ENCODE data around the gene WTAP.

- no peak for TF ChIP-seq FOXM1 (IDR thresholded peaks at IDR 0.05; ENCODE audit: borderline replicate concordance, low read depth)
- no peak for TF ChIP-seq TAF1 (IDR thresholded peaks at IDR 0.05; ENCODE audit: low read depth)
- no peak for TF ChIP-seq REST (IDR thresholded peaks at IDR 0.05; ENCODE audit: low read depth)
- TF ChIP-seq MAX (IDR thresholded peaks at IDR 0.05) = no peak
- no peak for TF ChIP-seq CREB1 (IDR thresholded peaks at IDR 0.05; ENCODE audit: low read depth)
- TF ChIP-seq NFIC (IDR thresholded peaks at IDR 0.05) = no peak
- no peak for TF ChIP-seq YY1 (IDR thresholded peaks at IDR 0.05; ENCODE audit: low read depth)
- no peak for TF ChIP-seq TEAD4 (IDR thresholded peaks at IDR 0.05)
These were observed 32.3 kb downstream of the WTAP start for GRCh38 chr6:159759645-159760044.
